Esophagus squamous epithelium (tissue), 5 donors: Measurements from ENCODE around the gene RAVER1. TPM values are rescaled to one million over a fixed set of nuclear protein-coding genes. Genes with fewer than 3 reads are reported as not detected.

Source experiments
- DNase-seq: peaks from one replicate; lab custom pipeline; 2025; lab: John Stamatoyannopoulos, UW
- H3K27ac ChIP-seq, 4 donors: fragments of 200-600 bp; sonication (generic); one replicate each; pipeline ENCODE4 v1.5.1; 2016 to 2019; ENCODE audit warnings: mild to moderate bottlenecking in 1 of 4
- H3K27me3 ChIP-seq, 4 donors: fragments of 200-600 bp; sonication (generic); 1 replicate in 3 of 4; 2 replicates in 1 of 4; pipeline versions ENCODE4 v1.5.1 to v1.6.0; 2017 to 2021; ENCODE audit warnings: antibody characterized with exemption in 1 of 4
- H3K36me3 ChIP-seq, 3 donors: fragments of 200-600 bp; sonication (generic); one replicate each; pipeline ENCODE4 v1.5.1; 2016 to 2019
- H3K4me1 ChIP-seq, 3 donors: fragments of 200-600 bp; sonication (generic); one replicate each; pipeline ENCODE4 v1.5.1; 2017 to 2019
- H3K4me3 ChIP-seq, 4 donors: fragments of 200-600 bp; sonication (generic); 1 replicate in 3 of 4; 2 replicates in 1 of 4; pipeline ENCODE4 v1.5.1; 2016 to 2019; ENCODE audit warnings: mild to moderate bottlenecking in 2 of 4, moderate library complexity in 1 of 4
- H3K9me3 ChIP-seq, 3 donors: fragments of 200-600 bp; sonication (generic); one replicate each; pipeline ENCODE4 v1.5.1; 2016 to 2019
- CTCF ChIP-seq, 6 experiments: fragments of 450-650 bp in 4 of 6; fragments of 200-600 bp in 2 of 6; sonication (generic) in 2 of 6; IDR thresholded peaks; one replicate each; pipeline ENCODE4 v1.5.1; 2016 to 2019; ENCODE audit warnings: antibody characterized with exemption in 6 of 6, mild to moderate bottlenecking in 4 of 6, moderate library complexity in 4 of 6
- POLR2A ChIP-seq, 4 donors: fragments of 450-650 bp; IDR thresholded peaks; one replicate each; pipeline ENCODE4 v1.6.1; 2017; ENCODE audit warnings: antibody characterized with exemption in 4 of 4, mild to moderate bottlenecking in 4 of 4, moderate library complexity in 3 of 4
- WGBS, 2 donors: methylation state at CpG; one replicate each; pipeline ENCODE4 v1.1.5; 2018; 5-methylcytosine and 5-hydroxymethylcytosine counted together
- intact Hi-C: fragments of 100-400 bp; cut with DNase I; formaldehyde crosslinking; loops from one replicate; pipeline ENCODE4 v1.15.0; 2022
- total RNA-seq, 4 donors: library from RNA; depleted of rRNA; stranded (reverse); fragments of >200 nt; gene quantifications; one replicate each; pipeline ENCODE4 v1.1.0, GENCODE V29; 2016
- donor health status: DM: yes; HTN: yes; CAD: no.

The RAVER1 gene
- total RNA-seq, 4 donors from 2014 or later, result 13.8 to 26.8 (median 19.7) TPM

GRCh38 chr19:10321417-10321797 lies 11.9 kb downstream of the RAVER1 start:
- Histone ChIP-seq H3K27ac (no peak overlapping the region), H3K36me3 (peaks cover 35 to 100% (median 61%) of the 10 kb centered on the region in 3 donors), H3K27me3 (no peaks in the 10 kb centered on the region)

GRCh38 chr19:10320602-10321416 lies 12.5 kb downstream of the RAVER1 start:
- no peaks in the 10 kb centered on the region for H3K27me3 ChIP-seq
- no peak overlapping the region for H3K27ac ChIP-seq
- no peak overlapping the region for H3K4me3 ChIP-seq
- peaks cover 5 to 7% (median 6%) of the 10 kb centered on the region in 3 donors for H3K4me1 ChIP-seq
- intact Hi-C loops, result no loop called here
- H3K36me3 ChIP-seq, result peaks cover 35 to 95% (median 55%) of the 10 kb centered on the region in 3 donors
- no peak for DNase-seq
- no peaks in the 10 kb centered on the region for H3K9me3 ChIP-seq
- WGBS, 2 donors, result 94 to 95% methylated on average over 7 to 14 of the region's 32 CpGs
- TF ChIP-seq POLR2A (IDR thresholded peaks at IDR 0.05) (no peak), CTCF (IDR thresholded peaks at IDR 0.05) (no peak)

More at GRCh38 chr19:10321417-10321797, 11.9 kb downstream of the RAVER1 start:
- Histone ChIP-seq H3K9me3 (no peaks in the 10 kb centered on the region), H3K4me3 (no peak overlapping the region), H3K4me1 (peaks cover 0 to 1% (median 0%) of the 10 kb centered on the region in 3 donors)
- DNase-seq, result no peak
- TF ChIP-seq CTCF (IDR thresholded peaks at IDR 0.05) (no peak), POLR2A (IDR thresholded peaks at IDR 0.05) (no peak)
- WGBS, 2 donors, result 69 to 70% methylated on average over 2 to 3 of the region's 11 CpGs
- intact Hi-C loops, result no loop called here

GRCh38 chr19:10318807-10319682 lies 14.3 kb downstream of the RAVER1 start:
- DNase-seq, result no peak
- intact Hi-C loops, result no loop called here
- peaks cover 26 to 77% (median 46%) of the 10 kb centered on the region in 3 donors for H3K36me3 ChIP-seq
- TF ChIP-seq CTCF (IDR thresholded peaks at IDR 0.05) (no peak), POLR2A (IDR thresholded peaks at IDR 0.05) (no peak)
- no peak overlapping the region for H3K4me3 ChIP-seq
- peaks cover 6 to 20% (median 13%) of the 10 kb centered on the region in 3 donors for H3K4me1 ChIP-seq
- WGBS, 2 donors, result 82 to 90% methylated on average over 9 to 11 of the region's 13 CpGs
- no peaks in the 10 kb centered on the region for H3K9me3 ChIP-seq
- no peaks in the 10 kb centered on the region for H3K27me3 ChIP-seq
- H3K27ac ChIP-seq, result no peak overlapping the region

GRCh38 chr19:10317857-10318462 lies 15.4 kb downstream of the RAVER1 start:
- peaks cover 20 to 66% (median 40%) of the 10 kb centered on the region in 3 donors for H3K36me3 ChIP-seq
- TF ChIP-seq CTCF (IDR thresholded peaks at IDR 0.05), result no peak
- no peak for TF ChIP-seq POLR2A (IDR thresholded peaks at IDR 0.05)
- H3K4me1 ChIP-seq, result peaks cover 6 to 20% (median 13%) of the 10 kb centered on the region in 3 donors
- no peak for DNase-seq
- H3K9me3 ChIP-seq, result no peaks in the 10 kb centered on the region
- H3K27ac ChIP-seq, result no peak overlapping the region
- H3K27me3 ChIP-seq, result no peaks in the 10 kb centered on the region
- intact Hi-C loops, result no loop called here
- 84 to 96% methylated on average over 7 to 9 of the region's 15 CpGs for WGBS, 2 donors
- H3K4me3 ChIP-seq, result no peak overlapping the region
